Type B pancreatic cell (in vitro differentiated cells): Measurements from ENCODE around the gene GXYLT2. TPM values are rescaled to one million over a fixed set of nuclear protein-coding genes. Genes with fewer than 3 reads are reported as not detected.

Source experiments
- DNase-seq: peaks from one replicate; pipeline ENCODE4 v3.0.0; 2021; ENCODE audit warnings: mixed read lengths; ENCODE audit not compliant: unreplicated experiment; ENCODE audit errors: extremely low spot score
- H3K27ac Mint-ChIP-seq: 2 replicates; pipeline ENCODE4 v1.8.0; 2021; ENCODE audit warnings: mild to moderate bottlenecking, mixed read lengths
- H3K27me3 Mint-ChIP-seq: 2 replicates; pipeline ENCODE4 v1.8.0; 2021; ENCODE audit warnings: mixed read lengths
- H3K36me3 Mint-ChIP-seq: 2 replicates; pipeline ENCODE4 v1.8.0; 2021; ENCODE audit warnings: mixed read lengths
- H3K4me1 Mint-ChIP-seq: one replicate; pipeline ENCODE4 v1.8.0; 2021; ENCODE audit warnings: mixed read lengths; ENCODE audit not compliant: unreplicated experiment
- H3K4me3 Mint-ChIP-seq: 2 replicates; pipeline ENCODE4 v1.8.0; 2021; ENCODE audit warnings: mild to moderate bottlenecking, mixed read lengths
- H3K9me3 Mint-ChIP-seq: 2 replicates; pipeline ENCODE4 v1.8.0; 2021; ENCODE audit warnings: mixed read lengths
- CTCF ChIP-seq: fragments of 200-600 bp; sonication (generic); conservative IDR thresholded peaks from 2 replicates; pipeline ENCODE4 v1.5.0; 2021; ENCODE audit warnings: antibody characterized with exemption, mild to moderate bottlenecking
- total RNA-seq: library from RNA; stranded (reverse); gene quantifications from 2 replicates; pipeline ENCODE4 v1.2.1, GENCODE V29; 2021; ENCODE audit warnings: low replicate concordance

The GXYLT2 gene
- total RNA-seq, 1 donor from 2014 or later = 25.8 TPM

GRCh38 chr3:72977060-72977808, 89.4 kb downstream of the GXYLT2 start:
- H3K4me1 Mint-ChIP-seq = peaks cover 13% of the 10 kb centered on the region
- no peak overlapping the region for H3K27ac Mint-ChIP-seq
- H3K4me3 Mint-ChIP-seq = no peak overlapping the region
- peaks cover 5% of the 10 kb centered on the region for H3K36me3 Mint-ChIP-seq
- DNase-seq = no peak
- H3K27me3 Mint-ChIP-seq = no peaks in the 10 kb centered on the region
- no peak for TF ChIP-seq CTCF
- H3K9me3 Mint-ChIP-seq = no peaks in the 10 kb centered on the region

- H3K27me3 Mint-ChIP-seq = no peaks in the 10 kb centered on the region
- peaks cover 4% of the 10 kb centered on the region for H3K9me3 Mint-ChIP-seq
- no peak overlapping the region for H3K4me3 Mint-ChIP-seq
- H3K36me3 Mint-ChIP-seq = peaks cover 3% of the 10 kb centered on the region
- TF ChIP-seq CTCF = no peak
- no peak overlapping the region for H3K27ac Mint-ChIP-seq
- no peaks in the 10 kb centered on the region for H3K4me1 Mint-ChIP-seq
- no peak for DNase-seq
These were observed 94.9 kb downstream of the GXYLT2 start for GRCh38 chr3:72982609-72983366.

- H3K27me3 Mint-ChIP-seq = no peaks in the 10 kb centered on the region
- no peak overlapping the region for H3K27ac Mint-ChIP-seq
- peaks cover 3% of the 10 kb centered on the region for H3K36me3 Mint-ChIP-seq
- TF ChIP-seq CTCF = no peak
- no peaks in the 10 kb centered on the region for H3K4me1 Mint-ChIP-seq
- H3K9me3 Mint-ChIP-seq = peaks cover 4% of the 10 kb centered on the region
- DNase-seq = no peak
- H3K4me3 Mint-ChIP-seq = no peak overlapping the region
These were observed 97.7 kb downstream of the GXYLT2 start for GRCh38 chr3:72985576-72985975.

DNA sequence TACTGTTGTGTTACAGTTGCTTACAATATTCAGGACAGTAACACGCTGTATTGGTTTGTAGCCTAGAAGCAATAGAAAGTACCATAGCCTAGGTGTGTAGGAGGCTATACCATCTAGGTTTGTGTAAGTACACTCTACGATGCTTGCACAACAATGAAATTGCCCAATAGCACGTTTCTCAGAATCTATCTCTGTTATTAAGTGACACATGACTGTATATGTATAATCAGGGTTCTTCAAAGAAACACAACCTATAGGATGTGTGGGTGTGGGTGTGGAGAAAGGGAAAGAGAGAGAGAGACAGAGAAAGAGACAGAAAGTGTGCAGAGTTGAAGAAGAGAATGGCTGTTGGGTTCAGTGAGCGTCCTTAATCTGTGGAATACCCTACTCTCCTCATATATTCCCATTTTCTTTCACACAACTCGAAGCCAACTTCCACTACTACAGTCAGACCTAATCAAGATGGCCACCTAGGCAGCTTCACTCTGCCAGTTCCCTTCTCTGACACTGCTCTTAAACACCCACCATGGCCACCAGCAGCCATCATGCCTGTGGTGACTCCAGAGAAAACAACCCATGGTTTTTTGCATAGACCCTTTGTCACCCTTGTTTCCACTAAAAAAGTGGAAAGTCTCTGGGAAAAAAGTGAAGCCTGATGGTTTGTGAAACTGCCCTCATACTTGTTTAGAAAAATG, 103.0 kb downstream of the GXYLT2 start:
- Mint-ChIP-seq H3K36me3 (peaks cover 3% of the 10 kb centered on the region), H3K27me3 (no peaks in the 10 kb centered on the region), H3K4me1 (no peaks in the 10 kb centered on the region), H3K27ac (no peak overlapping the region), H3K9me3 (peaks cover 4% of the 10 kb centered on the region), H3K4me3 (no peak overlapping the region)
- DNase-seq = no peak
- TF ChIP-seq CTCF = no peak

DNA sequence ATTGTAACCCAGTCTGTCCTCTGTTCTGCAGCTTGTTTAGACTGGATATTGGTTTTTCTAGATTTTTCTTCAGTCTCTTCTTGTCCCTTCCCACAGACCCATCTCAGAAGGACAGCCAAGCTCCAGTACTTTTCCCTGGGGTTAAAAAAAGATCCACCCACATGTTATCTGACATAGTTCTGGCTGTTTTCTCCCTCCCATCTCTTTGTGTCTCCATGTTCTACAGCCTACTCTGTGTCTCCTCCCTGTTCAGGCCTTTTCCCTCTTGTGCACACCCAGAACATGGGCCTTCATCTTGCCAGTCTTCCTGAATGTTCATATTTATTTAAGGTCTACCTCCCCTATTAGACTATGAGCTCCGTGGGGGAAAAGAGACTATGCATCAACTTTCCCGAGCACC, 103.7 kb downstream of the GXYLT2 start:
- Mint-ChIP-seq H3K27me3 (no peaks in the 10 kb centered on the region), H3K9me3 (no peaks in the 10 kb centered on the region), H3K27ac (no peak overlapping the region), H3K4me3 (no peak overlapping the region), H3K36me3 (no peaks in the 10 kb centered on the region), H3K4me1 (no peaks in the 10 kb centered on the region)
- TF ChIP-seq CTCF = no peak
- DNase-seq = no peak
